ENCODE data around the gene HMX1.

GRCh38 chr4:8914461-8915171 lies 43.0 kb upstream of the HMX1 start:
- TF ChIP-seq POLR2A (IDR thresholded peaks at IDR 0.05; ENCODE audit: extremely low read depth, insufficient read length) (no peak), CTCF (IDR thresholded peaks at IDR 0.05; ENCODE audit: low read depth, low read length) (no peak)

Data from NB4 (cell line).